ENCODE data around the gene TFCP2. TPM values are rescaled to one million over a fixed set of nuclear protein-coding genes. Genes with fewer than 3 reads are reported as not detected.

TFCP2 gene
- total and polyA plus RNA-seq, 7 donors = 7.8 to 24.6 (median 16.4) TPM

GRCh38 chr12:51192284-51192671 lies 19.3 kb upstream of the TFCP2 start:
- no peaks in the 10 kb centered on the region for H3K9me3 ChIP-seq
- H3K4me3 ChIP-seq = no peak overlapping the region
- peaks cover 0 to 65% of the 10 kb centered on the region in 2 donors for H3K36me3 ChIP-seq (ENCODE audit: insufficient read depth in 1 of 2, low read depth in 1 of 2)
- no peaks in the 10 kb centered on the region for H3K27me3 ChIP-seq (ENCODE audit: insufficient read depth in 3 of 3, low read length in 2 of 3)
- intact Hi-C loops (cut with DNase I) = no loop called here
- DNase-seq = no peak
- H3K4me1 ChIP-seq = peaks cover 3% of the 10 kb centered on the region
- 76 to 88% (median 78%) methylated on average over 5 of the region's 5 CpGs for WGBS, 3 donors
- TF ChIP-seq CTCF (IDR thresholded peaks at IDR 0.05) = no peak
- H3K27ac ChIP-seq = no peak overlapping the region
- no peak for ATAC-seq

GRCh38 chr12:51191516-51192283 lies 18.8 kb upstream of the TFCP2 start:
- Histone ChIP-seq H3K9me3 (no peaks in the 10 kb centered on the region), H3K4me1 (peaks cover 7% of the 10 kb centered on the region), H3K27ac (peak overlapping the region; percentile 16), H3K36me3 (ENCODE audit: insufficient read depth in 1 of 2, low read depth in 1 of 2) (peaks cover 0 to 63% of the 10 kb centered on the region in 2 donors), H3K4me3 (no peak overlapping the region), H3K27me3 (ENCODE audit: insufficient read depth in 3 of 3, low read length in 2 of 3) (no peaks in the 10 kb centered on the region)
- 78 to 95% (median 83%) methylated on average over 12 of the region's 12 CpGs for WGBS, 3 donors
- intact Hi-C loops (cut with DNase I) = no loop called here
- DNase-seq (no peak), ATAC-seq (no peak)
- TF ChIP-seq CTCF (IDR thresholded peaks at IDR 0.05) = no peak

GRCh38 chr12:51190820-51191219 lies 17.9 kb upstream of the TFCP2 start:
- WGBS, 3 donors = 64 to 73% (median 66%) methylated on average over 4 of the region's 4 CpGs
- H3K4me3 ChIP-seq = no peak overlapping the region
- H3K4me1 ChIP-seq = peaks cover 7% of the 10 kb centered on the region
- no peaks in the 10 kb centered on the region for H3K9me3 ChIP-seq
- intact Hi-C loops (cut with DNase I) = no loop called here
- peaks cover 0 to 56% of the 10 kb centered on the region in 2 donors for H3K36me3 ChIP-seq (ENCODE audit: insufficient read depth in 1 of 2, low read depth in 1 of 2)
- no peak for TF ChIP-seq CTCF (IDR thresholded peaks at IDR 0.05)
- H3K27ac ChIP-seq = peak overlapping the region; percentile 16
- H3K27me3 ChIP-seq (ENCODE audit: insufficient read depth in 3 of 3, low read length in 2 of 3) = no peaks in the 10 kb centered on the region
- peak; percentile 45 to 59 (median 56) for ATAC-seq
- no peak for DNase-seq

GRCh38 chr12:51189790-51190355 lies 16.9 kb upstream of the TFCP2 start:
- H3K4me1 ChIP-seq = peaks cover 7% of the 10 kb centered on the region
- H3K27me3 ChIP-seq (ENCODE audit: insufficient read depth in 3 of 3, low read length in 2 of 3) = no peaks in the 10 kb centered on the region
- 71 to 84% (median 77%) methylated on average over 14 of the region's 14 CpGs for WGBS, 3 donors
- no peak for TF ChIP-seq CTCF (IDR thresholded peaks at IDR 0.05)
- intact Hi-C loops (cut with DNase I) = loop anchor here in 1 of 2 donors (2.0 kb wide), 1 partner anchor 25 kb away; no protein-coding TSS in a partner anchor
- ATAC-seq = no peak
- H3K27ac ChIP-seq = no peak overlapping the region
- H3K4me3 ChIP-seq = no peak overlapping the region
- DNase-seq = no peak
- peaks cover 0 to 52% of the 10 kb centered on the region in 2 donors for H3K36me3 ChIP-seq (ENCODE audit: insufficient read depth in 1 of 2, low read depth in 1 of 2)
- H3K9me3 ChIP-seq = no peaks in the 10 kb centered on the region

Data from psoas muscle (tissue), 8 donors.